Gastrocnemius medialis (tissue), 4 donors: ENCODE data around the gene CRB2. TPM values are rescaled to one million over a fixed set of nuclear protein-coding genes. Genes with fewer than 3 reads are reported as not detected.
"Not testable (repeated sequence)": the region's sequence is repeated elsewhere in the genome, so short reads cannot be mapped to it uniquely, and the experiment has no call there.

Experiments
- ATAC-seq, 2 donors: fragments of 150-250 bp; one replicate each; pipeline ENCODE4 v1.9.1; 2016
- DNase-seq, 2 donors: peaks; one replicate each; pipeline ENCODE4 v3.0.0-alpha.2; 2019
- H3K27ac ChIP-seq, 4 donors: fragments of 200-600 bp; sonication (generic); 1 replicate in 1 of 4; 2 replicates in 3 of 4; pipeline ENCODE4 v1.5.1; 2016 to 2018; ENCODE audit warnings: mild to moderate bottlenecking in 2 of 4, moderate library complexity in 1 of 4
- H3K27me3 ChIP-seq, 3 donors: fragments of 200-600 bp; sonication (generic) in 2 of 3; 1 replicate in 1 of 3; 2 replicates in 2 of 3; pipeline versions ENCODE4 v1.5.1 to v1.6.0; 2016 to 2019; ENCODE audit warnings: mild to moderate bottlenecking in 1 of 3, moderate library complexity in 1 of 3
- H3K36me3 ChIP-seq, 2 donors: fragments of 200-600 bp; sonication (generic) in 1 of 2; one replicate each; pipeline ENCODE4 v1.5.1; 2017 to 2018
- H3K4me1 ChIP-seq, 2 donors: fragments of 200-600 bp; sonication (generic) in 1 of 2; one replicate each; pipeline ENCODE4 v1.5.1; 2016 to 2017; ENCODE audit warnings: mild to moderate bottlenecking in 2 of 2
- H3K4me3 ChIP-seq, 4 donors: fragments of 200-600 bp; sonication (generic) in 3 of 4; 1 replicate in 1 of 4; 2 replicates in 3 of 4; pipeline ENCODE4 v1.5.1; 2016 to 2019; ENCODE audit warnings: mild to moderate bottlenecking in 2 of 4
- H3K9me3 ChIP-seq, 3 donors: fragments of 200-600 bp; sonication (generic) in 2 of 3; 1 replicate in 1 of 3; 2 replicates in 2 of 3; pipeline ENCODE4 v1.5.1; 2016 to 2019
- CTCF ChIP-seq, 5 experiments: fragments of 450-650 bp in 3 of 5; fragments of 200-600 bp in 2 of 5; sonication (generic) in 2 of 5; IDR thresholded peaks in 4 of 5; conservative IDR thresholded peaks in 1 of 5; 1 replicate in 4 of 5; 2 replicates in 1 of 5; pipeline ENCODE4 v1.5.1; 2016 to 2019; ENCODE audit warnings: antibody characterized with exemption in 5 of 5, mild to moderate bottlenecking in 3 of 5, moderate library complexity in 3 of 5
- POLR2A ChIP-seq, 2 donors: fragments of 450-650 bp; IDR thresholded peaks; one replicate each; pipeline ENCODE4 v1.6.1; 2017; ENCODE audit warnings: antibody characterized with exemption in 2 of 2, mild to moderate bottlenecking in 2 of 2, moderate library complexity in 2 of 2
- in situ Hi-C, 4 donors: fragments of 200-750 bp; cut with MboI; loops; one replicate each; pipeline versions ENCODE4 v1.15.0 to v1.8.0; 2017; ENCODE audit warnings: low sequenced_read_pairs in 4 of 4
- intact Hi-C: fragments of 100-400 bp; cut with DNase I; formaldehyde crosslinking; loops from one replicate; pipeline ENCODE4 v1.15.1; 2023; ENCODE audit warnings: low total_unique reads
- total RNA-seq, 4 donors: library from RNA; depleted of rRNA; stranded (reverse); fragments of >200 nt; gene quantifications; one replicate each; pipeline versions ENCODE4 v1.1.0 to v1.2.3, GENCODE V29; 2016

The CRB2 gene
- total RNA-seq, 4 donors from 2014 or later = not detected

DNA sequence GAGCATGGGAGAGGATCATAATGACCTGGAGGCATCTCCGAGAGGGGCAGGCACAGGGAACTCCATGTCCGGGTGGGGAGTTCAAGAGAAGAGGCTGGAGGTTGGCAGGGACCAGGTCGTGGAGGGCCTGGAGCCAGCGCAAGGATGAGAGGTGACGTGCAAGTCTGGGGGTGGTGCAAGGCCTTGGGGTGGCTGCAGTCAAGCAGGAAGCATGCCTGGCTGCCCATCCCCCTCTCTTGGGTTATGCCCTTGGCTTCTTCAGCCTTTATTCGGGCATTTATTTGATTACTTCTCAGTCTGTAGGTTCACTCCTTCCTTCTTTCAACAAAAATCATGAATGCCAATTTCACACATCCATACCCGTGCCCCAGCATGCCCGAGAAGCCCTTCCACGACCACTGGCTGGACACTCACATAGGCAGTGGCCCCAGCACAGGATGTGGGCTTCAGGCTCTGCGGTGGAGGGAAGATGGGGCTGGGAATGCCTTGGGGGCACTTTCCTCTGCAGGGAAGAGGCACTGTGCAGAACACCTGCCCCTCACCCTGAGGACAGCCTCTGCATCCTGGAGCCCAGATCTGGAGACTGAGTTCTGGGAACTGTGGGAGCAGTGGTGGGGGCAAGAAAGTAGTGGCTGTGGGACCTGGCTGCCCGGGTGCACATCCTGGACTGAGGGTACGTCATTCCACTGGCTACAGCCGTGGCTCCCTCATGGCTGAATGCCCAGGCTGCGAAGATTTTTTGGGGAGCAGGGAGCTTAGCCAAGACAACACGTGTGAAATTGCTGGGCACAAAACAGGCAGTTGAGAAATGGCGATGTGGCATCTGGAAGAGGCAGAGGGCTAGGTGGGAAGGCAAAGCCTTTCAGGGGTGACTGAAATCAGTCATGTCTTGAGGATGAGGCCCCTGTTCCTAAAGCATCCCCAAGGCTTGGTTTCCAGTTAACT, 38.6 kb downstream of the CRB2 start:
- no peaks in the 10 kb centered on the region for H3K9me3 ChIP-seq
- no peaks in the 10 kb centered on the region for H3K36me3 ChIP-seq
- no peaks in the 10 kb centered on the region for H3K4me1 ChIP-seq
- intact Hi-C loops = no loop called here
- ATAC-seq (no peak), DNase-seq (no peak)
- no peak overlapping the region for H3K27ac ChIP-seq
- TF ChIP-seq POLR2A (IDR thresholded peaks at IDR 0.05) = no peak
- no peak for TF ChIP-seq CTCF (IDR thresholded peaks at IDR 0.05 in 4 of 5, conservative IDR thresholded peaks at IDR 0.05 in 1 of 5)
- no peaks in the 10 kb centered on the region for H3K27me3 ChIP-seq
- in situ Hi-C loops = no loop called here
- no peak overlapping the region for H3K4me3 ChIP-seq

GRCh38 chr9:123395276-123395688, 39.3 kb downstream of the CRB2 start:
- intact Hi-C loops = no loop called here
- TF ChIP-seq POLR2A (IDR thresholded peaks at IDR 0.05) (no peak), CTCF (IDR thresholded peaks at IDR 0.05 in 4 of 5, conservative IDR thresholded peaks at IDR 0.05 in 1 of 5) (no peak)
- Histone ChIP-seq H3K4me3 (no peak overlapping the region), H3K9me3 (no peaks in the 10 kb centered on the region), H3K27me3 (no peaks in the 10 kb centered on the region), H3K4me1 (no peaks in the 10 kb centered on the region), H3K27ac (no peak overlapping the region), H3K36me3 (no peaks in the 10 kb centered on the region)
- DNase-seq (no peak), ATAC-seq (no peak)
- in situ Hi-C loops = no loop called here

GRCh38 chr9:123395689-123396511, 39.9 kb downstream of the CRB2 start:
- no peak for DNase-seq
- Histone ChIP-seq H3K36me3 (no peaks in the 10 kb centered on the region), H3K4me3 (no peak overlapping the region), H3K9me3 (no peaks in the 10 kb centered on the region), H3K27ac (no peak overlapping the region), H3K4me1 (no peaks in the 10 kb centered on the region), H3K27me3 (no peaks in the 10 kb centered on the region)
- intact Hi-C loops = no loop called here
- no peak for ATAC-seq
- TF ChIP-seq POLR2A (IDR thresholded peaks at IDR 0.05) (no peak), CTCF (IDR thresholded peaks at IDR 0.05 in 4 of 5, conservative IDR thresholded peaks at IDR 0.05 in 1 of 5) (no peak)
- in situ Hi-C loops = no loop called here

DNA sequence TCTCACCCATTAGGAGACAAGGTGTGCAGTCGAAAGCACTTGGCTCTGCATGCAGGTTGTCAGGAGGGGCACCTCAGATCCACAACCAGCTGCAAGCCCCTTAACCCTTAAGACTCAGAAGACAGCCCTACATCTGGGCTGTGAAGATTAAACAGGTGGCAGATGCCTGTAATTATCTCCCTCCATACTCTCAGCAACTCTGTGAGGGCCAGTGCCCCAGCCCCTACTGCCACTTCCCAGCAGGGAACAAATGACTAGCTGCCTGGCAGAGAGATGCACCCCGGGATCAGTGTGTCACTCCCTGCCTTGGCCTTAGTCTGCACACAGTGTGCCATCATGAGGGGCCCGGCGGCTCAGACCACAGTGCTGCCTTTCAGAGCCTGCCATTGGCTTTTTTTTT, 42.0 kb downstream of the CRB2 start:
- Histone ChIP-seq H3K4me3 (no peak overlapping the region), H3K9me3 (no peaks in the 10 kb centered on the region), H3K27ac (no peak overlapping the region), H3K27me3 (no peaks in the 10 kb centered on the region), H3K36me3 (no peaks in the 10 kb centered on the region), H3K4me1 (no peaks in the 10 kb centered on the region)
- ATAC-seq (no peak), DNase-seq (no peak)
- no peak for TF ChIP-seq CTCF (IDR thresholded peaks at IDR 0.05 in 4 of 5, conservative IDR thresholded peaks at IDR 0.05 in 1 of 5)
- no peak for TF ChIP-seq POLR2A (IDR thresholded peaks at IDR 0.05)
- intact Hi-C loops = no loop called here
- in situ Hi-C loops = no loop called here

- H3K36me3 ChIP-seq, H3K27ac ChIP-seq, H3K4me3 ChIP-seq, ATAC-seq, H3K4me1 ChIP-seq, H3K27me3 ChIP-seq, intact Hi-C loops, DNase-seq, in situ Hi-C loops, H3K9me3 ChIP-seq: not testable (repeated sequence)
Measured at GRCh38 chr9:123398938-123399337, 42.9 kb downstream of the CRB2 start.
